OCI-LY1 (cell line): ENCODE measurements around the gene RSRP1.

Source experiments
- CTCF ChIP-seq: fragments of 200-600 bp; sonication (generic), shearing (Covaris generic); IDR thresholded peaks from 2 replicates; pipeline ENCODE4 v1.5.1; 2017; ENCODE audit warnings: mild to moderate bottlenecking, antibody characterized with exemption, low read length, moderate library complexity, mixed read lengths
- EZH2 ChIP-seq: fragments of 200-600 bp; sonication (generic), shearing (Covaris generic); IDR thresholded peaks from 2 replicates; pipeline ENCODE4 v1.8.0; 2017; ENCODE audit warnings: borderline replicate concordance, mixed run types, mild to moderate bottlenecking, antibody characterized with exemption, low read length, moderate library complexity, mixed read lengths

- TF ChIP-seq EZH2, result no peak
- TF ChIP-seq CTCF, result no peak
Observed at GRCh38 chr1:25197235-25197975, 49.8 kb downstream of the RSRP1 start.
